Frontal cortex (tissue), 4 donors: Measurements from ENCODE around the gene STK39. TPM values are rescaled to one million over a fixed set of nuclear protein-coding genes. Genes with fewer than 3 reads are reported as not detected.
"Not testable (repeated sequence)": the region's sequence is repeated elsewhere in the genome, so short reads cannot be mapped to it uniquely, and the experiment has no call there.

Source experiments
- DNase-seq, 2 donors: peaks; one replicate each; pipeline ENCODE4 v3.0.0; 2012; ENCODE audit warnings: low spot score in 2 of 2
- FAIRE-seq: peaks from 2 replicates; lab custom pipeline; 2012; peaks lifted over from hg19 to GRCh38; lab: Jason Lieb, UNC
- total RNA-seq: library from RNA; depleted of rRNA; stranded (reverse); fragments of >200 nt; gene quantifications from one replicate; pipeline ENCODE4 v1.2.3, GENCODE V29; 2014
- donor health status: control.
- donor health status: control.
- donor health status: control.

The STK39 gene
- total RNA-seq, 1 donor from 2014 or later: 46.1 TPM

DNA sequence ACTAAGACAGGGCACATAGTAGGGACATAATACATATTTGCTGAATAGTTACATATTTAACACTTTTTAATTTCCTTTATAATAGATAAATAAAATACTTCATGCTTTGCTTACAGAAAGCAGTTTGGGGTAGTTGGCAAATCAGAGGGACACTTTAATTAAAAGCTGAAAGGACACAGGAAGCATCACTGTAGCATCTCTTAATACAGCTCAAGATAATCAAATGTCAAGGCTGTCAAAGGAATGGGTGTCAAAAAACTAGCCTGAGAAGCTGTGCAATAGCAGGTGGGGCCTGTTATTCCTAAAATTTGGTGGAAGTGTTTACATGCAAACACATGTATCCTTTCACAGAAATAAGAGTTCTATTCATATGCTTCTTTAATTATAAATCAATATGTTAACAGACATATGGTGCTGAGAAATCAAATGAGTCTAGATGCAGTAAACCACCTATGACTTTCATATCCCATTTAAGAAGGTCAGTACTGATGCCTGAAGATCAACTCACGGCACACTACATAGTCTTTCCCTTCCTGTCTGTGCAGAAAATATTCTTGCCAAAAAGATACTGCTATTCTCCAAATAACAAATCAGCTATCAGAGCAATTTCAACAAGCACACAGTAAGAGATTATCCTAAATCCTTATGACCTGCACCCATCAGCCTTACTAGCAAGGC lies 174.6 kb downstream of the STK39 start:
- no peak for DNase-seq
- no peak for FAIRE-seq

DNA sequence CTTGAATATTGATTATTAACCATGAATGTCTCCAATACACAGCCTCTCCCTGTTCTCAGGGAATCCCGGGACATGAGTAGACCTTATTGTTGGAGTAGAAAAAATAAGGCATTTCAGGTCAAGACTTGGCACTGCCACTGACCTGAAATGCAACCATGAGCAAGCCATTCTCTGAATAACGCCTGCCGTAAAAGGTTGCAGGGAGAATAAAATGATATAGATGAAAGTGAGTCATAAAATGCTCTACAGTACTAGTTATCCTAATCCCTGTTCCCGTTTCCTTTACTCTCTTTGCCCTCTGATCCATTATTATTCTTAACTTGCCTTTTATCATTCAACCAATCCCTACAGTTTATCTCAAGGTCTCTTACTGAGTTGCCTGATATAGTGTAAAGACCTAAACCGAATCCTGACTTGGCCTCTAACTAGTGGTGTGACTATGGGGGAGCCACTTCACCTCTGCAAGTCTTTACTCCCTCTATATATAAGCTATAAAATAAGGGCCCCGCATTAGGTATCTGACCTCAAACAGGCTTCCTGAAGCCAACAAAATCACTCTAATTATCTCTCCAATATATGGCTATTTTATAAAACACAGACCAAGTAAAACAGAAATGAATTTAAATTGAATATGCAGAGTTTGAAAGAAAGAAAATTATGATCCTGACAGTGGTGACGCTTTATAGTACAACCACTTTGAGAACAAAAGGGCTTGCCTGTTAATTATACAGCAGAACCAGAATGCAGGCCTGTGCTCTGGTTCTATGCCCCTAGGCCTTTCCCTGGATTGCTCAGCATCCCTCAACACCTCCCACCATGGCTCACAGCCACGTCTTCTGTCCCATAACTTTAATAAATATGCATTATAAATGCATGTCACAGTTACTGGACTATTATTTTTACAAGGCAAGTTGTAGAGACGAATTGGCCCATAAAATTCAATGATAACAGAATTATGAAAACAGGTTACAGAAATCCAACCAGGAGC lies 183.1 kb downstream of the STK39 start:
- FAIRE-seq: no peak
- no peak for DNase-seq

DNA sequence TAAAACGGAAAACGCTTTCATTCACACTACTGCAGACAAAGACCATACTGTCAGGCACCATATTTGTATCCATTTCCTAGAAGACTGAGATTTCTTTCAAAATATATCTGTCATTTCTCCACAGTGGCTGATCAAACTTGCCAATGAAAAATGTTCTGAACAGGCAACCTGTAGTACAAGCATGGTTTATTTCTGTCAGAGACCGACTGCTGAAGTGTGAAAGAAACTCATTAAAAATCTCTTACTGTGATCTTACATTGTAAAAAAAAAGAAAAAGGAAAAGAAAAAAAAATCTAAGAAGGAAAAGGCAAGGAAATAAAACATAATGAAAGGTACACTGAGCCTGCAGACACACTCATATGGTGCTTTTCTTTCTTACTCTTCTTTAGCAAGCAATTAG lies 184.5 kb downstream of the STK39 start:
- FAIRE-seq: no peak

DNA sequence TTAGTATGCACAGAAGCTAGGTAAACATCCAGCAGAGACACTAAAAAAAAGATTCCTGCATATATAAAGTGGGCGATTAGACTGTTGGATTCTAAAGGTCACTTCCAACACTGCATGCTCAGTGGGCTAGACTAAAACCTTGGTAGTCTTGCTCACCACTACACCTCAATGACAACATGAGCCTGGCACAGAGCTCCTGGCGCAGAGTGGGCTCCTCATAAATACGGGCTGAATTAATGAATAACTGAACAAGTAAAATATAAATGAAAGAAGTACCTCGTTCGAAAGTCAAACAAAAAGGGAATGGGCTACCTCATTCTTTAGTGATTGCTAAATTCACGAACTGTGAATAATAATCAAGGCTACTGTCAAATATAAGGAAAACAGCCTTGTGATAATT lies 185.3 kb downstream of the STK39 start:
- DNase-seq (no peak), FAIRE-seq (no peak)

More for the DNA sequence above, 184.5 kb downstream of the STK39 start:
- no peak for DNase-seq

DNA sequence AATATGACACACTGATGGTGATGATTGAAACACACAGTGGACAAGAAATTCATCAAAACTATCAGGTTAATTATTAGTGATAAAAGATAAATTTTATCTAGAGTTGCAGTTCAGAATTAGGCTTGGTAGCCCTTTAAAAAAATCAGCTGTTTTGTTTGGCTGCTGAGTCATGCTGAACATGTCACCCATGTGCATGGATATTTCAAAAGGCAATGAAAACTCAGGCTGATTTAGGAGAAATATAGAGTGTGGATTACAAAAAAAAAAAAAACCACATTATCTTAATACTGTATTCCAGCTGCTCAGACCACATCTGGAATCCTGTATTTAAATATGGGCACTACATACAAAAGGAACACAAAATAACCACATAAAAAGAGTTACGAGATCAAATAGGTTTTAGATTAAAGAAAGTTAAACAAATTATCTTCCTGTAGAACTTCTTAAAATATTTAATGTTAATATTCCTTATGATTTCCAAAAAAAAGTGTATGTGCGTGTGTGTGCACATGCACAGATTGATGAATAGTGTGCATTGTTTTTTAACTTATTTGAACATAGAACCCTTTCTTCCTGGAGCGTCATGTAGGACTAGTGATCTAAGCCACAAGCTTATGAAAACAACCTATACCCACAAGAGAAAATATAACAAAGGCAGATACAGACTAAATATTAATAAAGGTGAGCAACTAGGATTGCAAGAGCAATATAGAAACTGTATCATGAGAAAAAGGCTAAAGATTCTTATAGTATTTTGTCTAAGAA lies 186.2 kb downstream of the STK39 start:
- FAIRE-seq (no peak), DNase-seq (no peak)

DNA sequence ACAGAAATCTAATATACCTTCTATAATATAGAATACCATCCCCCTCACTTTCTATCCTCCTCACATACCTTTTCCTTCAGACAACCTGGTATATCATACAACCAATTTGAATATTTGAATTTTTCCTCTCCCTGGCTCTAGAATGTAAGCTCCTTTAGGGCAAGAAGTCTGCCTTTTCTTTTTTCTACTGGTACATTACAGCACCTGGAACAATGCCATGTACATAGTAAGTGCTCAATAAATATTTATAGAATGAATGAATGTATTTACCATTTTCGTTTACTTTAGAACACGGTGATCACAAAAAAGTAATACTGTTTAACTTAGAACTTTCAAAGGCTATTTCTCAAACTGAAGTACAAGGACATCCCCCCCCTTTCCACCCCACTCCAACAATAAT lies 187.6 kb downstream of the STK39 start:
- FAIRE-seq: no peak
- DNase-seq: no peak

DNA sequence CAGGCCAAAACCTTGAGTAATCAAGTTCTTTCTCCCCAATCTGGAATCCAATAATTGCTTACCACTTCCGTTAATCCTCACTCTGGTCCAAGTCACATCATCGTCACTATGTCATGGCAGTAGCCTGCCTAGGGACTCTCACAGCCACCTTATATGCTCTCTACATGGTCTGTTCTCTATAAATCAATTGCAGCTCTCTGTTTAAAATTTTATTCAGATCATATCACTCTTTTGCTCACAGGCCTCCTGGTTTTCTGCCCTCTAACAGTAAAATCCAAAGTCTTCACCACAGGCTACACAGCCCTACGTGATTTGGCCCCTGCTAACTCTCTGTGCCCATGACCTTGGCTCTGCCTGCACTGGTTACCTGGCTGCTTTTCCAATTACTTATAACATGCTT lies 188.7 kb downstream of the STK39 start:
- no peak for DNase-seq
- no peak for FAIRE-seq

DNA sequence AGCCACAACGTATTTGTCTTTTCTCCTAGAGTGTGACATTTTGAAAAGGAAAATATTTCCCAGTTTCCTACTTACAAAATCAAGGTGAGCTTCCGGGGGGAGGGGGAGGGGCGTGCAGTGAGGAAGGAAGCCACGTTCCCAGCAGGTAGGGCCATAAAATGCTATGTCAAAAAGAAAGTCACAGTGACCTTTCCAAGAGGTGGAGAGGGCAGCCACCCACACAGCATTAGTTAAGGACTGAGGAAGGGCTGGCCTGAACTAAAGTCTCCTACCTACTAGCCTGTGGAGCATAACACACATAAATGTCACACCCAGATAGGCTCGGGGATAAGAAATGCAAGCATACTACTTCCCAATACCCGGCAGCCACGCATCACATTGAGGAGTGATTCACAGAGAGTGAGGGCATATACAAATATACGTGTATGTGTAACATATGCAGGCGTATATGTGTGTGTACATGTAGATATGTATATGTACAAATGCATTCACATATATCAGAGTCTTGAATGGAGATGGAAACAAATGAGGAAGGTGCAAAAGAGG lies 191.1 kb downstream of the STK39 start:
- FAIRE-seq (no peak), DNase-seq (no peak)

DNA sequence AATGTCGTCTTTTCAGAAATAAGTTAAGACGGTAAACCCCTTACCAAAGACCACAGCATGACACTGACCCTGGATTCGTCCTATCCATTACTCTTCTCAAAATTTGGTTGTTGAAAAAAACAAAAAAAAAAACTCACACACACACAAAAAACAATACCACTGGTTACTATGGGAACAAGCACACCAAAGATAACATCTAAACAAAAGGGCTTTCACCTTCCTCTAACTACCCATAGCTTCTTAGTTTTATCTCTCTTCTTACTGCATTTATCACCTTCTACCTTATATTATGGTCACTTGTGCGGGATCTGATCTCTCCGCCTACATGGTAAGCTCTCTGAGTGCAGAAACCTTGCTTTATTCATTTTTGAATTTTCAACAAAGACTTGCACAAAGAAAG lies 192.7 kb downstream of the STK39 start:
- FAIRE-seq (no peak), DNase-seq (no peak)

DNA sequence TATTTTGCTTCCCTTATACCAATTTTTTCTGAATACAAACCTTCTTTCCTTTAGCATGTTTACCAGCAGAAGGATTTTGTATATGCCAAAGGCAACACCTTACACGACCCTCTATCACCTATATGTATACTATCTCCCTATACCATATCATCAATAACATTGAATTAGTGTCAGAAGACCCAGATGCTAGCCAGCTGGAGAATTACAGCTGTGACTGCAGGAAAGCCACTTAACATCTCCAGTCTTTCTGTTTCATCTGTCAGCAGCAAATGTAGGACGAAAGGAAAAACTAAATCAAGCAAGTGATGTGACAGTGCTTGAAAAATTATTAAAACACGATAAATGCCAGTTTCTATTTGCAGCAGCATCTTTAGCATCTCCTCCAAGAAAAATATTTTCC lies 193.7 kb downstream of the STK39 start:
- no peak for DNase-seq
- FAIRE-seq: no peak

DNA sequence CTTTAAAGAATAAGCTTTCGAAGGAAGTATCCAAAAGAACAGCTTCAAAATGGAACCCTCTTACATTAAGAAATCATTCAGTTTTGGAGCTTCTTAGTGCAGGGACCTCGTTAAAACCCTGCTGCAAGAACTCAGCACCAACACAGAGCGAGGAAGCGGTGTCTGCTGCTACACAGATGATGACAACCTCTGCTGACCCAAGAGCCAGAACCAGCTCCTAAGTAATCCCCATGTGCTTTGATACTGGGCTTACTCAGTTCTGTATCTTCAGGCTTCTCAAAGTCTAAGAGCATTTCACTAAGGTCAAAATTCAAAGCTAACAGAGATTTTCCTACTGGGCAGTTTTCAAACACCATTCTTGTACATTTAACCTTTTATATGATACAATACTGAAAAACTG lies 194.6 kb downstream of the STK39 start:
- no peak for DNase-seq
- FAIRE-seq: no peak

DNA sequence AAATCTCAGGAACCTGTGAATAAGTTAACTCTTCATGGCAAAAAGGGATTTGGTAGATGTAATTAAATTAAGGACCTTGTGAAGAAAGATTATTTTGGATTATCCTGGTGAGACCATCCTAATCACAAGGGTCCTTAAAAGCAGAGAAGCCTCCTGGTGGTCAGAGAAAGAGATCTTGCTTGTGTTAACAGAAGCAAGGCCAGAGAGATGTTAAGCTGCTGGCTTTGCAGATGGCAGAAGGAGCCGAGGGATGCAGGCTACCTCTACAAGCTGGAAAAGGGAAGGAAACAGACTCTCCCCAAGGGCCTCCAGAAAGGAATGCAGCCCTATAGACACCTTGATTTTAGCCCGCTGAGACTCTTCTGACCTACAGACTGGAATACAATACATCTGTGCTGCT lies 197.0 kb downstream of the STK39 start:
- FAIRE-seq (no peak), DNase-seq (no peak)

DNA sequence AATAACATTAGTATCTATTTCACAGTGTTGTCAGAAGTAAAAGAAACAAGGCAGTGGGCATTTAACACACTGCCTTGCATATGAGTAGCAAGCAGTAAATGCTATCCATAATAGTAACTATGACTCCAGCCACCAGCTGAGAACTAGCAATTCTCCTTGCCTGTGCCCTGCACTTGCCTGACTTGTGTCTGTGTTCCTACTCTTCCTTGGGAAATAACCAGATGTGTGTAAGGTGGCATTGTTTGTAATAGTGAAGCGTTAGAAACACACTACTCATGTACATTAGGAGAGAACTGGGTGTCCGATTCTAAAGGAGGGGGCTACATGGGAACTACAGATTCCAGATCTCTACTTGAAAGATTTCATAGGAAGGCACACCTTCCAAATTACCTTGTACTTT lies 197.8 kb downstream of the STK39 start:
- FAIRE-seq: no peak

DNA sequence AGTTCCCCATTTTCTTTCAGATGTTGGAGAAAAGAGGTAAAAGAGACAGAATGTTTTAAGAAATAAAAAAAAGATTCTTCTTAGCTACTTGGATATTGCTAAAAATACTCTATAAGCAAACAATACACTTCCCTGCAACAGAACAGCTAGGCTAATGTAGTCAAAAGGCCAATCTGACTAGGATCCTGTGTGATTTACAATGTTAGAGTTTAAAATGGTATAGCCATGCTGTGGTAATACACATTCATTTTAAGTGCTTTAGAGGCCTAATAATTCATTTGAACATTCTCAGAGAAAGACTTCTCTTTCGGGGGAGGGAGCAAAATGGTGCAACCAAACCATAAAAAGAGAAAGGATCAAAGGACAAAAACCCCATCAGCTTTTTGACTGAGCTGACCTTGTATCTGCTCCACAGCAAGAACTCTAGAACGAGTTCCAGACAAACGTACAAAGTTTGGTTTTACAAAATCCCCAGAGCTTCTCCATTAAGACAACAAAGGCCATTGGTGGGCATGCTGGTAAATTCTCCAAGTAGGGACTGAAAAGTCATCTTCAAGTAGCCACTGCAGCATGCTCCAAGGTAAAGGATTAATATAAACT lies 200.2 kb downstream of the STK39 start:
- FAIRE-seq: no peak

More for the DNA sequence above, 197.8 kb downstream of the STK39 start:
- DNase-seq: no peak

DNA sequence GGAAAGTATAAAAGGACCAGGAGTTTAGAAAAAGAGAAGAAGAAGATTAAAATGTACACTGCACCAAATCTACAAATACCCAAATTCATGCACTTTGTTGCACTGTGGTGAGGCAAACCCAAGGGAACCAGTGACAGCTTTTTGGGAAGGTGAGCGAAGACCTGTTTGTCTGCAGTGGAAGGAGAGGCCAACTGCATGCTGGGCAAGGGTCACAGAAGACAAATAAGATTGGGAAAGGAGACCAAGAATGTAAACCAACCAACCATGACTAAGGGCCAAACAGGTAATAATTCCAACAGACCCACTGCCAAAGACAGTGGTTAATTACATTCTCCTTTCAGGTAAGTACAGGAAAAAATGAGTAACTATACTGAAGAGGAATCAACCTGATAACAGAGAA lies 202.8 kb downstream of the STK39 start:
- no peak for DNase-seq
- no peak for FAIRE-seq

More for the DNA sequence above, 200.2 kb downstream of the STK39 start:
- DNase-seq: no peak

DNA sequence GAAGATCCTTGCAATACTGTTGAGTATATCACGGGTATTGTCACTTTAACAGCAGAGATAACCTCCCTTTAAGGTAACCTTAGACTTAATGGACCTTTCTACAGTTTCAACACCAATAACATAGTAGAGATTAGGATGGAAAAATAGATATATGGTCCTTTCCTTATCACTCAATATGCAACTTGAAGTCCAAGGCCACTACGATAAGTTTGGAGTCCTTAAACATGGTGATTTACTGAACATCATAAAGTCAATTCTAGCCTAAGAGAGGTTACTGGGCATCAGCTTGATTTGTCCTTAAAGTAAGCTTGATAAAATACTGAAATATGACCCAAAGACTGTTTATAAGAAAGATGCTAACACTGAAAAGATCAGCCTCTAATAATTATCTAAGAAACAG lies 203.2 kb downstream of the STK39 start:
- FAIRE-seq: no peak
- no peak for DNase-seq

DNA sequence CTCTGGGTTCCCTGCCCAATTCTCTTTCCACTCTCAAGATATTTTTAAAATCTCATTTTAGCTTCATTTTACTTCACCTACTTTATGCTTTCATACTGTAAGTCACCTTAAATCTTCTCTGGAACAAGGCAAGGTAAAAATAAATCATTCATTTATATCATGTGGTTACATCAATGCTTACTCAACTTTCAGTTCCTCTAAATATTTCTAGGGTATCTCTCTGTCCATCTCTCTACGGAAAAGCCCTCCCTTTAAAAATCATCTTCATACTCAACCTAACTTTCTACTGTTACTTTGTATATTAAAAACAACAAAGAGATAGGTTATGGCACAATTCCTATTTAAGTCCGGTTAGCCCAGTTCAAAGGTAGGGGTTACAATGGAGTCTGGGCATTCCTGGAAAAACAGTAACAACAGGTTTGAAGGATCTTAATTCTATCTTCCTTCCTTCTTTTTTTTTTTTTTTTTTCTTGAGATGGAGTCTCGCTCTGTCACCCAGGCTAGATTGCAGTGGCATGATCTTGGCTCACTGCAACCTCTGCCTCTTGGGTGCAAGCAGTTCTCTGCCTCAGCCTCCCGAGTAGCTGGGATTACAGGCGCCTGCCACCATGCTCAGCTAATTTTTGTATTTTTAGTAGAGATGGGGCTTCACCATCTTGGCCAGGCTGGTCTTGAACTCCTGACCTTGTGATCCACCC lies 205.1 kb downstream of the STK39 start:
- DNase-seq, FAIRE-seq: not testable (repeated sequence)

DNA sequence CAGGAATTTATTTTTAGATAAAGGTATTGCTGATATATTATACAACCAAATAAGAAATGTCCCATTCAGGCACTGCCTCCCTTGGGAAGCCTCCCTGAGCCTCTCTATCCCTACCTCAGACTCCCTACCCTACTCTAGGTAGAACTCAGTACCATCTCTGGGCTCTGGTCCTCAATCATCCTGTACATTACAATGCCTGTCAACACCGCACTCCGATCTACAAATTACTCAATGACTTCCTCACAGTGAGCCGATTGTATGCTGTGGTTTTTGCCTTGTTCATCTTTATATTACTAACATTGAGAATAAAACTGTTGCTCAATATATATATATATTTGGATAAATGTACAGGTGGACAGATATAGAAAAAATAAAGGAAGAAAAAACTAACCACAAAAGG lies 207.5 kb downstream of the STK39 start:
- DNase-seq (no peak), FAIRE-seq (no peak)

DNA sequence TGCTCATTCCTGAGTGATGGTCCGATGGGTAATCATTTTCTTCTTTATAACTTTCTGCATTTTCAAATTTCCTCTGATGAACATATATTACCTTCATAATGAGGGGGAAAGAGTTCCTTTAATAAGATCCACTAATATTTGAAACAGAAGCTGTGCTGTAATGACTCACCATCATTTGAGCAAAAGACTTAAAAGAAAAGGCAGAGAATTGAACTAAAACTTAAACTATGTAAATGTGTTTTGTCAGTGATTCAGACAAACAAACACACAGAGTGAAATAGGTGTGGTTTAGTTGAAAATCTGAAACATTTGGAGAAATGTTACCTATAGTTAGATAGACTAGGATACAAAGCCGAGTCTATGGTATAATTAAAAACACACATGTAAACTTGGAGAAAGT lies 209.6 kb downstream of the STK39 start:
- DNase-seq (no peak), FAIRE-seq (no peak)
